Daoy (cell line): Measurements from ENCODE around the gene IPCEF1. TPM values are rescaled to one million over a fixed set of nuclear protein-coding genes. Genes with fewer than 3 reads are reported as not detected.
"Not testable (repeated sequence)": the region's sequence is repeated elsewhere in the genome, so short reads cannot be mapped to it uniquely, and the experiment has no call there.

ENCODE experiments used
- DNase-seq: peaks from one replicate; pipeline ENCODE4 v3.0.0-alpha.2; 2015; ENCODE audit warnings: low read depth
- total RNA-seq: library from RNA; depleted of rRNA; stranded (reverse); fragments of >200 nt; shearing (Covaris generic); gene quantifications from 2 replicates; pipeline ENCODE4 v1.2.3, GENCODE V29; 2014

Gene IPCEF1
- total RNA-seq, 1 experiment from 2014 or later, result not detected

GRCh38 chr6:154331750-154332149, 24.9 kb downstream of the IPCEF1 start:
- no peak for DNase-seq

DNA sequence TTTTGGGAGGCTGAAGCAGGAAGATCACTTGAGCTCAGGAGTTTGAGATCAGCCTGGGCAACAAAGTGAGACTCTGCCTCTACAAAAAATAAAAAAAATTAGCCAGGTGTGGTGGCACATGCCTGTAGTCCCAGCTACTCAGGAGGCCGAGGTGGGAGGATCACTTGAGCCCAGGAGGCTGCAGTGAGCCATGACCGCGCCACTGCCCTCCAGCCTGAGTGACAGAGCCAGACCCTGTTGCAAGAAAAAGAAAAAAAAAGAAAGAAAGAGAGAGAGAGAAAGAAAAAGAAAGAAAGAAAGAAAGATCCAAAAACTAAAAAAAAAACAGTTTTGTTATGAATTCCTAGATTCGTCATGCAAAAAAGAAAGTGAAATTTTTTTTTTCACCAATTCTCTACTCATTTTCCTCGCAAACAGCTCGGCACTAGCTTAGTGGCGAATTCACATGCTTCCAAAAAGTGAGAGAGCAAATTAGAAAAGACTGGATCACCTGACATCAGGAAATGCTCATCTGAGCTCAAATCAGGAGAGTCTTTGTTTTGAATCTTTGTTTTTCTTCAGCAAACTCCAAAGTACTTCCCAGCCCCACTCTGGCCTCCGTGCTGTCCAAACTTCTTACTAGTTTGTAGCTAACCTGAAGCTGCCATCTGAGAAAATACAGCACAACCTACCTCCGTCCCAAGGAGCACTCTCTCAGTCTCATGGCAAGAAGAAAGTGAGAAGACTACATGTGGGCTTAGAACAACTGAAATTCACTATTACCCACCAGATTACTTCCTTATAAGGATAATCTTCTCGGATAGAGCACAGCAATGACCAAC, 27.0 kb downstream of the IPCEF1 start:
- no peak for DNase-seq

DNA sequence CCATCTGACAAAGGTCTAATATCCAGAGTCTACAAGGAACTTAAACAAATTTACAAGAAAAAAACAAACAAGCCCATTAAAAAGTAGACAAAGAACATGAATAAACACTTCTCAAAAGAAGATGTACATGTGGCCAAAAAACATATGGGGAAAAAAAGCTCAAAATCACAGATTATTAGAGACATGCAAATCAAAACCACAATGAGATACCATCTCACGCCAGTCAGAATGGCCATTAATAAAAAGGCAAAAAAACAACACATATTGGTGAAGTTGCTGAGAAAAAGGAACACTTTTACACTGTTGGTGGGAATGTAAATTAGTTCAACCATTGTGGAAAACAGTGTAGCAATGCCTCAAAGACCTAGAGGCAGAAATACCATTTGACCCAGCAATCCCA, 29.3 kb downstream of the IPCEF1 start:
- not testable (repeated sequence) for DNase-seq

GRCh38 chr6:154325142-154325541, 31.5 kb downstream of the IPCEF1 start:
- no peak for DNase-seq

- DNase-seq, result no peak
Measured at GRCh38 chr6:154320181-154320580, 36.4 kb downstream of the IPCEF1 start.

DNA sequence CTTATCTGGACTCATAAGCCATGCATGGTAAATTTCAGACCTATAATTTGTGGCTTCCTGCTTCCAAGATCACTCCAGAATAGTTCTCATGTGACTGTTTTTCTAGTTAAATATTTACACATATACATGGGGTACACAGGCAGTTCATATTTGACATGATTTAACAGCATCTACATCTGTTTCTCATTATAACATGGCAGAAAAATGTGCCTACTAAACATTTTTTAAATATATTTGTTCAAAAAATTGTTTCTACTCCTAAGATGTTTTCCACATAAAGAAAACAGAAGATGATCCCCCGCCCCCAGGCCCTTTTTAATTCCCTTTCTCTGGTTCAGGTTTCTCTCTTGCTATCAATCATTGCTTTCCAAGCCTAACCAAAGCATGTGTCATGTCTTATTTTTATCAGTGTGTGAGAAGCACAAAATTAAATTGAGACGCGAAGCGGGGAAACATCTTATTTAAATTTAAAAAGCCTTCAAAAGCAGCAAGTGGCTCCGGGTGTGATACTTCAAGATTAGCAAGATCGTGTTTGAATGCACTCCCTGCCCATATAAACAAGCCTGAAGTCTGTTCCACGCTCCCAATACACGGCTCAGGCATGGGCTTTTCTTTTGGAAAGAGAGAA, 37.3 kb downstream of the IPCEF1 start:
- peak; percentile 64 for DNase-seq

- DNase-seq, result no peak
Measured at GRCh38 chr6:154318721-154319120, 37.9 kb downstream of the IPCEF1 start.

- DNase-seq, result no peak
Measured at GRCh38 chr6:154316131-154316530, 40.5 kb downstream of the IPCEF1 start.

- no peak for DNase-seq
Measured at GRCh38 chr6:154314084-154314483, 42.5 kb downstream of the IPCEF1 start.

GRCh38 chr6:154308986-154309385, 47.6 kb downstream of the IPCEF1 start:
- no peak for DNase-seq

DNA sequence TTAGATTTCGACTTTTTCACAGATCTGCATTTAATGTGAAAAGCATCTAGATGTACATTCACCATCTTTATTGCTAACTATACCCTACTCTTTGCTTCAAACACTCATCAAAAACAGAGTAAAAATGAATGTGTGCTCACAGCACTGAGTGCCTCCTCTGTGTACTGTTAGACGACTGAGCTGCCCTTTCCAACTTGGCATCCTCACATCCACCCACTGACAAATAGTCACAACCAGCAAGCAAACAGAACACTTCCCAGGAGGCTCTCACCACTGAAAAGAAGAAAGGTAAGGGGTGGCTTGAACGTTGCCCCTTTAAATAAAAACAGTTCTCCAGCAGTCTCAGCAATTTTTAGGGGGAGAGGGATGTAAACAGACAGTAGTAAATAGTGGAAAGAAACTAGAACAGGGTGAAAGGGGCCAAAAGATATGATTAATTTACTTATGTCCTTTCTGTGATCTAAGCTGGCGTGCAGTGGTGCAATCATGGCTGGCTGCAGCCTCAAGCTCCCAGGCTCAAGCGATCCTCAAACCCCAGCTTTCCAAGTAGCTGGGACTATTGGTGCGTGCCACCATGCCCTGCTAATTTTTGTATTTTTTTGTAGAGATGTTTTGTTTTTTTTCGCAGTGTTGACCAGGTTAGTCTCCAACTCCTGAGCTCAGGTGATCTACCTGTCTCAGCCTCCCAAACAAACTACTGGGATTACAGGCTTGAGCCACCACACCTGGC, 48.7 kb downstream of the IPCEF1 start:
- DNase-seq, result no peak

DNA sequence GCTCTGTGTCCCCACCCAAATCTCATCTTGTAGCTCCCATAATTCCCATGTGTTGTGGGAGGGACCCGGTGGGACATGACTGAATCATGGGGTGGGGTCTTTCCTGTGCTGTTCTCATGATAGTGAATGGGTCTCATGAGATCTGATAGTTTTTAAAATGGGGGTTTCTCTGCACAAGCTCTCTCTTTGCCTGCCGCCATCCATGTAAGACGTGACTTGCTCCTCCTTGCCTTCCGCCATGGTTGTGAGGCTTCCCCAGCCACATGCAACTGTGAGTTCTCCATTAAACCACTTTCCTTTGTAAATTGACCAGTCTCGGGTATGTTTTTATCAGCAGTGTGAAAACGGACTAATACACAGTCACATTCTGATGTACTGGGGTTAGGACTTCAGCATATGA, 49.5 kb downstream of the IPCEF1 start:
- not testable (repeated sequence) for DNase-seq

- no peak for DNase-seq
Measured at GRCh38 chr6:154306696-154307095, 49.9 kb downstream of the IPCEF1 start.

DNA sequence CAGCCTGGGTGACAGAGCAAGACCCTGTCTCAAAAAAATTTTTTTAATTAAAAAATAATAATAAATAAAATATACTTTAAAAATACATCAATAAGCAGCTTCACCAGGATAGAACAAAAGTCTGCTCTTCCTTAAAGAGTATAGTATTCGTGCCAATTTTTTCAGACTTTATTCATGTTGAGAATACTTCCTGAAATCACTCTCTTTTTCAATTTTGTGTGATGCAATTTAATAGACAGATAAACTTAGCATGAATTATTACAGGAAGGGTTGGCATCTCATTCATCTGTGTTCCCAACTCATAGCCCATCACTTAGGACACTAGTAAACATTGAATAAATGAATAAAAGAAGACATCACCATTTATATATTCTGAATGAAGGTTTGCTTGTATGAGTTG, 52.4 kb downstream of the IPCEF1 start:
- no peak for DNase-seq

DNA sequence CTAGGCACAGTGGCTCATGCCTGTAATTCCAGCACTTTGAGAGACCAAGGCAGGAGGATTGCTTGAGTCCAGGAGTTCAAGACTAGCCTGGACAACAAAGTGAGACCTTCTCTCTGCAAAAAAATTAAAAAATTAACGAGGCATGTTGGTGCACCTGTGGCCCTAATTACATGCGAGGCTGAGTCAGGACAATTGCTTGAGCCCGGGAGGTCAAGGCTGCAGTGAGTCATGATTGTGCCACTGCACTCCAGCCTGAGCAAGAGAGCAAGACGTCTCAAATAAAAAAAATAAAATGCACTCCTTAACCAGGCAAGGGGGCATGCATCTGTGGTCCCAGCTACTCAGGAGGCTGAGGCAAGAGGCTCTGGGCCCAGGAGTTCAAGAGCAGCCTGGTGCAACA, 53.0 kb downstream of the IPCEF1 start:
- DNase-seq, result peak; percentile 77

DNA sequence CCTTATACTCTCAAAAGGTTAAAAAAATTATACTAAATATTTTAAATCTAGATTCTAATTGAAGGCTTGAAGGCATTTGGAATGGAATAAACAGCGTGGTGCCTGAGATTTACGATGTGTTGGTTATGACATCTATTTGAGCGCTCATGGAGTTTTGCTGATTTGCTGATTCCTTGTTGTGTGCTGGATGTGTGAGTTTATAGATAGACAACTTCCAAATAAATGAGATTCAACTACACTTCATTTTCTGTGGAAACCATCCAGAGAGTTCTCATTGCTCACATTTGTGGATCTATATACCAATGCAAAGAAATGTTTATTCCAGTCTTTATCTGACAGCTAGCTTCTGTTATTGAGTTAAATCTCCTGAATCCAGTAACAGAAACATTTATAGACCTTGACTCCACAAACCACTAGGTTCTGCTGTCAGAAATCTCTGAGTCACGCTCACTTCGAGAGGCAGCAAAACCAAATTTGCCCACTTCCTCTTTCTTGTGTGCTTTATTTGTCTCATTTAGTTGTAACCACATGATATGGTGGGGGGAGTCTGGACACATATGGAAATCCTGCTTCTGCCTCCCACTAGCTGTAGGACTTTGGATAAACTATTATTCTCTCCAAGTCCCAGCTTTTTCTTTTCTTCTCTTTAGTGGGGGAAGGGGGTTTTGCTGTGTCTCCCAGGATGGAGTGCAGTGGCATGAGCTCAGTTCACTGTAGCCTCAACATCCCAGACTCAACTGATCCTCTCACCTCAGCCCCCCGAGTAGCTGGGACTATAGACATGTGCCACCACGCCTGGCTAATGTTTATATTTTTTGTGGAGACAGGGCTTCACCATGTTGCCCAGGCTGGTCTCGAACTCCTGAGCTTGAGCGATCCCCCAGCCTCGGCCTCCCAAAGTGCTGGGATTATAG, 54.5 kb downstream of the IPCEF1 start:
- peak; percentile 92 for DNase-seq

- DNase-seq, result peak; percentile 35
Measured at GRCh38 chr6:154301086-154301625, 55.4 kb downstream of the IPCEF1 start.

- peak; percentile 57 for DNase-seq
Measured at GRCh38 chr6:154298297-154298696, 58.3 kb downstream of the IPCEF1 start.

- DNase-seq, result peak; percentile 22
Measured at GRCh38 chr6:154297721-154298120, 58.9 kb downstream of the IPCEF1 start.

DNA sequence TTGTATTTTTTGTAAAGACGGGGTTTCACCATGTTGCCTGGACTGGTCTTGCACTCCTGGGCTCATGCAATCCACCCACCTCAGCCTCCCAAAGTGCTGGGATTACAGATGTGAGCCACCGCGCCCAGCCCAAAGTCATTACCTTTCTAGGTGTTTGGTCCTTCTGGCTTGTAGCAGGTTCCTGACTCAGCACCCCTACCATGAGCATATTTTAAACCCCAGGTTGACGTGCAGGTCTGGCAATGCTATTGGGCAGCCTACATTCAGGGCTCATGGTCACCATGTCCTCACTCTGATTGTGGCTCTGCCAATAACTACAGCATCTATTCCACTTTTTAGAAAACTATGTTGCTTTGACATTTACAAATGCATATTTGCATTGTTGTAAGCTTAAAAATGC, 59.4 kb downstream of the IPCEF1 start:
- no peak for DNase-seq

DNA sequence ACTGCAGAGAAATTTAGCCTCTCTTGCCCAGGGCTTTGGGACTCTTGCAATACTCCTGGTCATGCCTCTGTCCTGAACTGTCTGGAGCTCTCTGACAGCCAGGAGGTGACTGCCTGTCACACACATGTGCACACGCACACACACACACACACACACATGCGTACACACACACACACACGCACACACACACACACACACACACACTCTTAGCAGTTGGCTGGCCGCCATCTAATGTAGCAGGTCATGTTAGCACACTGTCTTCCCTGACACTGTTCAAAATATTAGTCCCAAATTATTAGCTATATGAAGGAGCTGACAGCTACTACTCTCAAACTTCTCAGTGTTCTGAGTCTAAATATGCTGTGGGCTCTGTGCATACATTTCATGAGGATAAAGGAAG, 60.9 kb downstream of the IPCEF1 start:
- no peak for DNase-seq
